Thoracic aorta (tissue), 2 donors: Measurements from ENCODE around the gene NES. TPM values are rescaled to one million over a fixed set of nuclear protein-coding genes. Genes with fewer than 3 reads are reported as not detected.

Experiments
- ATAC-seq: fragments of 150-250 bp; one replicate; pipeline ENCODE4 v1.8.0; 2017; ENCODE audit warnings: low read depth; ENCODE audit not compliant: insufficient number of reproducible peaks, low FRiP score
- DNase-seq: peaks from one replicate; pipeline ENCODE4 v3.0.0-alpha.2; 2020; ENCODE audit warnings: low spot score
- H3K27ac ChIP-seq, 2 donors: fragments of 200-600 bp; sonication (generic); 1 replicate in 1 of 2; 2 replicates in 1 of 2; pipeline ENCODE4 v1.5.1; 2016; ENCODE audit warnings: mild to moderate bottlenecking in 2 of 2, moderate library complexity in 2 of 2
- H3K27me3 ChIP-seq: fragments of 200-600 bp; sonication (generic); replicated peaks from 2 replicates; pipeline ENCODE4 v1.6.0; 2016; ENCODE audit warnings: mild to moderate bottlenecking; ENCODE audit not compliant: insufficient read depth
- H3K36me3 ChIP-seq: fragments of 200-600 bp; sonication (generic); one replicate; pipeline ENCODE4 v1.5.1; 2016
- H3K4me1 ChIP-seq, 2 donors: fragments of 200-600 bp; sonication (generic); 1 replicate in 1 of 2; 2 replicates in 1 of 2; pipeline versions ENCODE4 v1.5.1 to v1.6.0; 2016; ENCODE audit warnings: low read depth in 2 of 2, mild to moderate bottlenecking in 1 of 2; ENCODE audit not compliant: control insufficient read depth in 1 of 2
- H3K4me3 ChIP-seq: fragments of 200-600 bp; sonication (generic); 2 replicates; pipeline ENCODE4 v1.5.1; 2016; ENCODE audit warnings: mild to moderate bottlenecking
- H3K9me3 ChIP-seq: fragments of 200-600 bp; sonication (generic); 2 replicates; pipeline ENCODE4 v1.5.1; 2016
- CTCF ChIP-seq: fragments of 200-600 bp; sonication (generic); IDR thresholded peaks from one replicate; pipeline ENCODE4 v1.5.1; 2019; ENCODE audit warnings: antibody characterized with exemption
- total RNA-seq, 2 donors: library from RNA; depleted of rRNA; stranded (reverse); fragments of >200 nt; gene quantifications; one replicate each; pipeline versions ENCODE4 v1.1.0 to v1.2.3, GENCODE V29; 2016

Gene NES
- total RNA-seq, 2 donors from 2014 or later = 30.6 to 30.9 TPM

- Histone ChIP-seq H3K4me1 (peaks cover 11 to 23% of the 10 kb centered on the region in 2 donors), H3K9me3 (no peaks in the 10 kb centered on the region), H3K27me3 (no peaks in the 10 kb centered on the region), H3K4me3 (no peak overlapping the region), H3K27ac (no peak overlapping the region), H3K36me3 (peaks cover 38% of the 10 kb centered on the region)
- ATAC-seq (no peak), DNase-seq (no peak)
- no peak for TF ChIP-seq CTCF
Observed at GRCh38 chr1:156721131-156721530, 43.9 kb upstream of the NES start.

DNA sequence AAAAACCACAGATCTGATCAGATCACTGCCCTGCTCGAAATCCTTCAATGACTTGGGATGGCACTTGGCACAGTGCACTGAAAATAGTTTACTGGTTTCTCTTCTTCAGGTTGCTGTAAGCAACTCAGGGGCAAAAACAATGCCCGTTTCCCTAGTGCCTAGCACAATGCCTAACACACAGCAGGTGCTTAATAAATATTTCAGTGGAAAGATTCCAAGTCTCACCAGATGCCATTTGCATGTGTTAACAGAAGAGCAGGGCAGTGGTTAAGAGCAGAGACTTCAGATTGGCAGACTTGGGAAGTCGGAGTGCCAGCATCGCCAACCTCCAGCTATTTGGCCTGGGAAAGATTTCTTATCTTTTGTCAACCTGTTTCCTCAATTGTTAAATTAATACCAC lies 40.1 kb upstream of the NES start:
- H3K27me3 ChIP-seq = no peaks in the 10 kb centered on the region
- no peaks in the 10 kb centered on the region for H3K4me1 ChIP-seq
- H3K9me3 ChIP-seq = no peaks in the 10 kb centered on the region
- H3K4me3 ChIP-seq = no peak overlapping the region
- no peak overlapping the region for H3K27ac ChIP-seq
- peaks cover 16% of the 10 kb centered on the region for H3K36me3 ChIP-seq
- ATAC-seq = no peak
- no peak for DNase-seq
- TF ChIP-seq CTCF = no peak

DNA sequence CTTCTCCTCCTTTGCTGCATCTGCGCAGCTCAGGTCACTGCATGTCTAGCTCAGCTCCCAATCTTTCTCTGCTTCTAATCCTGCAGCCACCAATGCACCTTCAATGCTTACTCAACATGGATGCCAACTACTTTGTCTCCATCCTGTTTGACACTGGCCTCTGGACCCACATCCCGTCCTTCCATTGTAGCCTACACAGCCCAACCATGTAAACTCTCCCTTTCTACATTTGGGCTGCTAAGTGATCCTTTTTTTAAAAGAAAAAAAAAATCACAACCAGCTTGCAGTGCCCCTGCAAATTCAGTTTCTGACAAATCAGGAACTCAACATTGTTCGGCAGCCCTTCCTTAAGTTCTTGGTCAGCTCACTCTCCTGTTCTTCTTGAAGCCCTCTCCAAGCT lies 37.6 kb upstream of the NES start:
- TF ChIP-seq CTCF = no peak
- DNase-seq = no peak
- no peaks in the 10 kb centered on the region for H3K9me3 ChIP-seq
- no peak overlapping the region for H3K4me3 ChIP-seq
- no peak overlapping the region for H3K27ac ChIP-seq
- peaks cover 0 to 7% of the 10 kb centered on the region in 2 donors for H3K4me1 ChIP-seq
- peaks cover 4% of the 10 kb centered on the region for H3K36me3 ChIP-seq
- ATAC-seq = no peak
- no peaks in the 10 kb centered on the region for H3K27me3 ChIP-seq

DNA sequence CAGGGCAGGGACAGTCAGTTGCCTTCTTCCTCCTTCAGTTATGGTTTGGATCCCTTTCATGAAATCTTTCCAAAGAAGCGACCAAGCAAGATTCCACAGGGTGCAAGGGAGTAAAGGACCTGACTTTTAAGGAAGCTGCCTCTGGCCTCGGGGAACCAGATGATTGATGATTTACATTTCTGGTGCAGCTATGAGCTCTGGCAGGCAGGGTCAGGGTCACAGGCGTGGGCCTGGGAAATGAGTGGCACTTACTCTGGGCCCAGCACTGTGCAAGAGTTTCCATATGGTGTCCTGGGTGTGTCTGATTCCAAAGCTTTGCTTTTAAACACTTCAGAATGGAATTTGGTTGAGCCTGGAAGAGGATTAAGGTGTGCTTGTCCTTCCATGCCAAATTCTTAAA lies 35.4 kb upstream of the NES start:
- Histone ChIP-seq H3K27me3 (no peaks in the 10 kb centered on the region), H3K4me1 (peaks cover 3 to 13% of the 10 kb centered on the region in 2 donors), H3K36me3 (peaks cover 4% of the 10 kb centered on the region), H3K27ac (no peak overlapping the region), H3K9me3 (no peaks in the 10 kb centered on the region), H3K4me3 (no peak overlapping the region)
- TF ChIP-seq CTCF = no peak
- DNase-seq (no peak), ATAC-seq (no peak)

DNA sequence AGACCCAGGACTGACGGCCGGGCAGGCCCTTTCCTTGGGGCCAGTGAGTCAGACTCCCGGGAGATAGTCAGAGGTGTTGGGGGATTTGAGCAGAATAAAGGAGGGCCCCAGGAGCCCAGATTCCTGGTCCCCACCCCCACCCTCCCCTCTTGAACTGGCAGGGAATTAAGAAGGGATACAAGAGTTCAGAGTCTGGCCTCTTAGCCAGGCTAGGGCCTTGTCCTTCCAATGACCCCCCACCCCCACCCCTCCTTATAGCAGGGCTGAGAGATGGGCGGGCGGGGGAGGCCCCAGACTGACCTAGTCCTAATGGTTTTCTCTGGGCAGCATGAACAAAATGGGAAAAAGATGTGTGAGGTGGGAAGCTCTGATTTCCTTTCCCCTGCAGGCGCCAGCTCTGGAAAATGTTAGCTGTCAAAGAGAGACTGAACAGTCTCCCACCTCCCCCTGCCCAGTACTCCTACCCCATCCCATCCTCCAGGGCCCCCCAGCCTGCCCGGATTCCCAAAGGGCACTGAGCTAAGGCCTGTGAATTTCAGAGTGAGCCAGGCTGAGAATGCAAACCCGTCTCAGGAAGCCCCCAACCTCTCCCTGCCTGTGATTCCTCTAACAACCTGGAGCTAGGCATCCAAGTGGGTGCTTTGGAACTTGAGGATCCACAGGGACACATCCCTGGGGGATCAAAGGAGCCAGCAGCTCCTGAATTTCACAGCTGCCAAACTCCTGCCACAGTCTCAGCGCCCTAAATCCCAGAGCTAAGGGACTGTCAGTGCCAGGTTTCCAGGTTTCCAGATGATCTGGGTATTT lies 34.0 kb upstream of the NES start:
- ATAC-seq (no peak), DNase-seq (no peak)
- Histone ChIP-seq H3K9me3 (no peaks in the 10 kb centered on the region), H3K4me1 (peaks cover 13 to 21% of the 10 kb centered on the region in 2 donors), H3K4me3 (no peak overlapping the region), H3K36me3 (no peaks in the 10 kb centered on the region), H3K27ac (no peak overlapping the region), H3K27me3 (no peaks in the 10 kb centered on the region)
- no peak for TF ChIP-seq CTCF
